ENCODE data around the gene WASHC3. TPM values are rescaled to one million over a fixed set of nuclear protein-coding genes. Genes with fewer than 3 reads are reported as not detected.
"Not testable (repeated sequence)": the region's sequence is repeated elsewhere in the genome, so short reads cannot be mapped to it uniquely, and the experiment has no call there.

The WASHC3 gene
- total RNA-seq, 4 donors from 2014 or later, result 39.7 to 63.1 (median 55.0) TPM

GRCh38 chr12:102095677-102096263, 34.0 kb upstream of the WASHC3 start:
- Histone ChIP-seq H3K9me3 (no peaks in the 10 kb centered on the region), H3K36me3 (peaks cover 20% of the 10 kb centered on the region), H3K4me3 (no peak overlapping the region), H3K27me3 (no peaks in the 10 kb centered on the region), H3K4me1 (no peaks in the 10 kb centered on the region), H3K27ac (no peak overlapping the region)
- DNase-seq (ENCODE audit: low spot score in 2 of 2), result no peak
- TF ChIP-seq EP300 (IDR thresholded peaks at IDR 0.05) (no peak), POLR2A (IDR thresholded peaks at IDR 0.05) (no peak), POLR2AphosphoS5 (IDR thresholded peaks at IDR 0.05) (no peak), CTCF (IDR thresholded peaks at IDR 0.05) (no peak)
- 83% methylated on average over 2 of the region's 2 CpGs for WGBS

GRCh38 chr12:102093319-102093718, 31.5 kb upstream of the WASHC3 start:
- Histone ChIP-seq H3K27me3 (no peaks in the 10 kb centered on the region), H3K4me1 (no peaks in the 10 kb centered on the region), H3K4me3 (no peak overlapping the region), H3K9me3 (no peaks in the 10 kb centered on the region), H3K36me3 (peaks cover 16% of the 10 kb centered on the region), H3K27ac (no peak overlapping the region)
- DNase-seq (ENCODE audit: low spot score in 2 of 2), result no peak
- no peak for TF ChIP-seq POLR2A (IDR thresholded peaks at IDR 0.05)
- TF ChIP-seq POLR2AphosphoS5 (IDR thresholded peaks at IDR 0.05), result no peak
- no peak for TF ChIP-seq CTCF (IDR thresholded peaks at IDR 0.05)
- no peak for TF ChIP-seq EP300 (IDR thresholded peaks at IDR 0.05)

GRCh38 chr12:102089228-102089835, 27.5 kb upstream of the WASHC3 start:
- DNase-seq (ENCODE audit: low spot score in 2 of 2); H3K27me3 ChIP-seq; H3K9me3 ChIP-seq; H3K27ac ChIP-seq; H3K4me3 ChIP-seq; H3K4me1 ChIP-seq: not testable (repeated sequence)
- WGBS, result 97% methylated on average over 36 of the region's 38 CpGs
- H3K36me3 ChIP-seq, result peaks cover 26% of the 10 kb centered on the region

GRCh38 chr12:102080842-102081241, 19.1 kb upstream of the WASHC3 start:
- peaks cover 77% of the 10 kb centered on the region for H3K36me3 ChIP-seq

GRCh38 chr12:102072092-102072491, 10.3 kb upstream of the WASHC3 start:
- H3K9me3 ChIP-seq, H3K4me3 ChIP-seq, H3K4me1 ChIP-seq, H3K27me3 ChIP-seq, H3K27ac ChIP-seq: not testable (repeated sequence)
- H3K36me3 ChIP-seq, result peaks cover 21% of the 10 kb centered on the region
- 79% methylated on average over 7 of the region's 7 CpGs for WGBS
- peak in 1 of 2 donors; percentile 60 for DNase-seq (ENCODE audit: low spot score in 2 of 2)

More at GRCh38 chr12:102080842-102081241, 19.1 kb upstream of the WASHC3 start:
- no peak for DNase-seq (ENCODE audit: low spot score in 2 of 2)
- H3K4me3 ChIP-seq, result no peak overlapping the region
- no peaks in the 10 kb centered on the region for H3K27me3 ChIP-seq
- no peaks in the 10 kb centered on the region for H3K4me1 ChIP-seq
- no peaks in the 10 kb centered on the region for H3K9me3 ChIP-seq
- no peak overlapping the region for H3K27ac ChIP-seq
- 96% methylated on average over 4 of the region's 4 CpGs for WGBS
- TF ChIP-seq CTCF (IDR thresholded peaks at IDR 0.05) (no peak), POLR2AphosphoS5 (IDR thresholded peaks at IDR 0.05) (no peak)

- Histone ChIP-seq H3K27me3 (no peaks in the 10 kb centered on the region), H3K4me1 (peaks cover 4% of the 10 kb centered on the region), H3K4me3 (no peak overlapping the region), H3K36me3 (no peaks in the 10 kb centered on the region), H3K27ac (no peak overlapping the region), H3K9me3 (no peaks in the 10 kb centered on the region)
- TF ChIP-seq CTCF (IDR thresholded peaks at IDR 0.05), result no peak
- 73% methylated on average over 3 of the region's 3 CpGs for WGBS
- no peak for DNase-seq (ENCODE audit: low spot score in 2 of 2)
Observed at GRCh38 chr12:102069707-102070106, 7.9 kb upstream of the WASHC3 start.

All from suprapubic skin (tissue), 4 donors.